GM21526 (cell line): ENCODE measurements around the gene GTPBP1.

Experiments used
- ATAC-seq: cut with Tn5 transposase; IDR thresholded peaks from one replicate; pipeline ENCODE4 v1.9.1; 2021; ENCODE audit warnings: moderate library complexity; ENCODE audit not compliant: unreplicated experiment, low FRiP score

The GTPBP1 gene

GRCh38 chr22:38700789-38701628 is 4.7 kb upstream of the GTPBP1 start, which contains the start of gene JOSD1:
Gene JOSD1, minus strand, starts transcription at chr22:38700943. Its CDS starts 956 bp downstream, at chr22:38699987.
- peak; percentile 33 for ATAC-seq

- ATAC-seq = no peak
Observed at GRCh38 chr22:38704654-38705234, 1.0 kb upstream of the GTPBP1 start.

- peak; percentile 8 for ATAC-seq
Observed at GRCh38 chr22:38706101-38706900, 557 bp downstream of the GTPBP1 start.

GRCh38 chr22:38706901-38707195 is 1.1 kb downstream of the GTPBP1 start:
- no peak for ATAC-seq

- ATAC-seq = no peak
Observed at GRCh38 chr22:38707346-38707745, 1.6 kb downstream of the GTPBP1 start.

GRCh38 chr22:38707984-38708383 is 2.2 kb downstream of the GTPBP1 start:
- ATAC-seq = no peak

GRCh38 chr22:38709306-38709705 is 3.6 kb downstream of the GTPBP1 start:
- ATAC-seq = no peak

GRCh38 chr22:38710351-38710750 is 4.6 kb downstream of the GTPBP1 start:
- ATAC-seq = no peak

- ATAC-seq = no peak
Observed at GRCh38 chr22:38710866-38711265, 5.1 kb downstream of the GTPBP1 start.

- no peak for ATAC-seq
Observed at GRCh38 chr22:38712486-38713207, 6.9 kb downstream of the GTPBP1 start.

GRCh38 chr22:38713921-38714320 is 8.2 kb downstream of the GTPBP1 start:
- no peak for ATAC-seq

GRCh38 chr22:38715176-38715764 is 9.5 kb downstream of the GTPBP1 start:
- no peak for ATAC-seq

GRCh38 chr22:38715852-38716251 is 10.1 kb downstream of the GTPBP1 start:
- no peak for ATAC-seq

GRCh38 chr22:38716271-38716670 is 10.5 kb downstream of the GTPBP1 start:
- no peak for ATAC-seq

- ATAC-seq = no peak
Observed at GRCh38 chr22:38716826-38717225, 11.1 kb downstream of the GTPBP1 start.

GRCh38 chr22:38717244-38717643 is 11.5 kb downstream of the GTPBP1 start:
- no peak for ATAC-seq

GRCh38 chr22:38718414-38718813 is 12.7 kb downstream of the GTPBP1 start:
- no peak for ATAC-seq

- ATAC-seq = no peak
Observed at GRCh38 chr22:38719196-38719595, 13.5 kb downstream of the GTPBP1 start.

GRCh38 chr22:38720350-38720749 is 14.6 kb downstream of the GTPBP1 start:
- ATAC-seq = no peak

GRCh38 chr22:38721551-38721950 is 15.8 kb downstream of the GTPBP1 start:
- ATAC-seq = no peak
